ENCODE measurements around the gene ARRDC3. TPM values are rescaled to one million over a fixed set of nuclear protein-coding genes. Genes with fewer than 3 reads are reported as not detected.

Gene ARRDC3
- total RNA-seq, 2 experiments from 2014 or later: 17.9 to 19.0 TPM

- Mint-ChIP-seq H3K27ac (no peak overlapping the region), H3K9me3 (no peaks in the 10 kb centered on the region), H3K36me3 (peaks cover 53% of the 10 kb centered on the region), H3K4me1 (ENCODE audit: low read depth) (peaks cover 41% of the 10 kb centered on the region), H3K4me3 (no peak overlapping the region), H3K27me3 (no peaks in the 10 kb centered on the region)
- POLR2A ChIA-PET: interaction anchor here (1.1 to 1.9 kb wide), 2 partner anchors 9 to 12 kb away, joined by 3 to 7 read pairs; partner anchors contain the start of gene ARRDC3
- no peak for DNase-seq
- intact Hi-C loops (cut with micrococcal nuclease): no loop called here
- CTCF ChIA-PET: interaction anchor here (0.6 to 2.2 kb wide), 2 partner anchors 11 to 963 kb away, joined by 3 to 18 read pairs; no protein-coding TSS in a partner anchor
Measured at GRCh38 chr5:91373600-91373999, 9.5 kb downstream of the ARRDC3 start.

- CTCF ChIA-PET: interaction anchor here (0.6 to 1.3 kb wide), 5 partner anchors 11 to 963 kb away, joined by 3 to 6 read pairs (median 3); no protein-coding TSS in a partner anchor
- intact Hi-C loops (cut with micrococcal nuclease): no loop called here
- Mint-ChIP-seq H3K36me3 (peaks cover 58% of the 10 kb centered on the region), H3K4me1 (ENCODE audit: low read depth) (peaks cover 40% of the 10 kb centered on the region), H3K27me3 (no peaks in the 10 kb centered on the region), H3K27ac (peak overlapping the region; percentile 42), H3K4me3 (no peak overlapping the region), H3K9me3 (no peaks in the 10 kb centered on the region)
- DNase-seq: no peak
- POLR2A ChIA-PET: interaction anchor here (0.8 to 1.1 kb wide), 4 partner anchors 10 to 105 kb away, joined by 3 read pairs; partner anchors contain the start of gene ARRDC3
Measured at GRCh38 chr5:91373006-91373405, 10.1 kb downstream of the ARRDC3 start.

- intact Hi-C loops (cut with micrococcal nuclease): no loop called here
- Mint-ChIP-seq H3K27me3 (peaks cover 2% of the 10 kb centered on the region), H3K27ac (no peak overlapping the region), H3K4me1 (ENCODE audit: low read depth) (peaks cover 22% of the 10 kb centered on the region), H3K4me3 (no peak overlapping the region), H3K9me3 (no peaks in the 10 kb centered on the region), H3K36me3 (peaks cover 52% of the 10 kb centered on the region)
- POLR2A ChIA-PET: no interaction called here
- CTCF ChIA-PET: interaction anchor here (1.1 to 1.4 kb wide), 2 partner anchors 9 to 50 kb away, joined by 3 to 5 read pairs; no protein-coding TSS in a partner anchor
- DNase-seq: no peak
Measured at GRCh38 chr5:91369480-91369879, 13.6 kb downstream of the ARRDC3 start.

GRCh38 chr5:91367908-91368648 lies 15.0 kb downstream of the ARRDC3 start:
- Mint-ChIP-seq H3K9me3 (no peaks in the 10 kb centered on the region), H3K36me3 (peaks cover 42% of the 10 kb centered on the region), H3K27me3 (peaks cover 2% of the 10 kb centered on the region), H3K4me1 (ENCODE audit: low read depth) (peaks cover 15% of the 10 kb centered on the region), H3K27ac (no peak overlapping the region), H3K4me3 (no peak overlapping the region)
- intact Hi-C loops (cut with micrococcal nuclease): no loop called here
- POLR2A ChIA-PET: interaction anchor here (1.1 kb wide), 1 partner anchor 15 kb away, joined by 3 read pairs; the partner anchor contains the start of gene ARRDC3
- no peak for DNase-seq
- CTCF ChIA-PET: interaction anchor here (0.9 kb wide), 1 partner anchor 16 kb away, joined by 3 read pairs; no protein-coding TSS in a partner anchor

- ChIA-PET POLR2A (interaction anchor here (1.0 to 1.1 kb wide), 2 partner anchors 16 to 55 kb away, joined by 3 read pairs; partner anchors contain the start of gene ARRDC3), CTCF (interaction anchor here (0.9 to 1.4 kb wide), 2 partner anchors 17 to 26 kb away, joined by 3 to 7 read pairs; no protein-coding TSS in a partner anchor)
- Mint-ChIP-seq H3K4me1 (ENCODE audit: low read depth) (peaks cover 12% of the 10 kb centered on the region), H3K27me3 (peaks cover 4% of the 10 kb centered on the region), H3K27ac (no peak overlapping the region), H3K4me3 (no peak overlapping the region), H3K9me3 (peaks cover 5% of the 10 kb centered on the region), H3K36me3 (peaks cover 41% of the 10 kb centered on the region)
- no peak for DNase-seq
- intact Hi-C loops (cut with micrococcal nuclease): no loop called here
Measured at GRCh38 chr5:91367344-91367743, 15.8 kb downstream of the ARRDC3 start.

- no peak overlapping the region for H3K4me3 Mint-ChIP-seq
- POLR2A ChIA-PET: interaction anchor here (1.0 to 1.1 kb wide), 3 partner anchors 12 to 54 kb away, joined by 3 read pairs; partner anchors contain the start of gene ARRDC3
- DNase-seq: no peak
- CTCF ChIA-PET: interaction anchor here (1.0 to 1.4 kb wide), 2 partner anchors 25 to 148 kb away, joined by 3 to 7 read pairs; no protein-coding TSS in a partner anchor
- H3K27me3 Mint-ChIP-seq: peaks cover 4% of the 10 kb centered on the region
- H3K27ac Mint-ChIP-seq: no peak overlapping the region
- H3K9me3 Mint-ChIP-seq: peaks cover 10% of the 10 kb centered on the region
- intact Hi-C loops (cut with micrococcal nuclease): no loop called here
- H3K36me3 Mint-ChIP-seq: peaks cover 40% of the 10 kb centered on the region
- peaks cover 16% of the 10 kb centered on the region for H3K4me1 Mint-ChIP-seq (ENCODE audit: low read depth)
Measured at GRCh38 chr5:91366551-91366950, 16.6 kb downstream of the ARRDC3 start.

GRCh38 chr5:91365498-91365897 lies 17.6 kb downstream of the ARRDC3 start:
- CTCF ChIA-PET: no interaction called here
- POLR2A ChIA-PET: no interaction called here
- H3K4me1 Mint-ChIP-seq (ENCODE audit: low read depth): peaks cover 17% of the 10 kb centered on the region

GRCh38 chr5:91362935-91363334 lies 20.2 kb downstream of the ARRDC3 start:
- Mint-ChIP-seq H3K4me1 (ENCODE audit: low read depth) (peaks cover 12% of the 10 kb centered on the region), H3K27me3 (peaks cover 10% of the 10 kb centered on the region), H3K4me3 (no peak overlapping the region), H3K36me3 (peaks cover 28% of the 10 kb centered on the region), H3K9me3 (peaks cover 24% of the 10 kb centered on the region), H3K27ac (peak overlapping the region; percentile 1)
- CTCF ChIA-PET: interaction anchor here (1.4 kb wide), 1 partner anchor 49 kb away, joined by 3 read pairs; no protein-coding TSS in a partner anchor
- intact Hi-C loops (cut with micrococcal nuclease): loop anchor here (5.0 kb wide), 2 partner anchors 36 to 201 kb away; no protein-coding TSS in a partner anchor
- DNase-seq: no peak
- POLR2A ChIA-PET: no interaction called here

More at GRCh38 chr5:91365498-91365897, 17.6 kb downstream of the ARRDC3 start:
- Mint-ChIP-seq H3K9me3 (peaks cover 20% of the 10 kb centered on the region), H3K36me3 (peaks cover 43% of the 10 kb centered on the region), H3K27me3 (peaks cover 7% of the 10 kb centered on the region), H3K4me3 (no peak overlapping the region), H3K27ac (no peak overlapping the region)
- intact Hi-C loops (cut with micrococcal nuclease): no loop called here
- DNase-seq: no peak

- intact Hi-C loops (cut with micrococcal nuclease): loop anchor here (1.0 to 5.0 kb wide), 4 partner anchors 34 to 199 kb away; no protein-coding TSS in a partner anchor
- ChIA-PET POLR2A (interaction anchor here (1.0 to 1.4 kb wide), 3 partner anchors 11 to 21 kb away, joined by 3 to 5 read pairs (median 3); partner anchors contain the start of gene ARRDC3), CTCF (interaction anchor here (1.0 to 1.4 kb wide), 2 partner anchors 11 to 48 kb away, joined by 3 read pairs; no protein-coding TSS in a partner anchor)
- Mint-ChIP-seq H3K9me3 (peaks cover 24% of the 10 kb centered on the region), H3K27ac (no peak overlapping the region), H3K36me3 (peaks cover 30% of the 10 kb centered on the region), H3K27me3 (peaks cover 15% of the 10 kb centered on the region), H3K4me1 (ENCODE audit: low read depth) (peaks cover 12% of the 10 kb centered on the region), H3K4me3 (no peak overlapping the region)
- DNase-seq: no peak
Measured at GRCh38 chr5:91361790-91362189, 21.3 kb downstream of the ARRDC3 start.

- POLR2A ChIA-PET: interaction anchor here (1.0 to 1.4 kb wide), 3 partner anchors 12 to 22 kb away, joined by 3 to 5 read pairs (median 3); partner anchors contain the start of gene ARRDC3
- peak overlapping the region; percentile 56 for H3K27ac Mint-ChIP-seq
Measured at GRCh38 chr5:91361055-91361701, 21.9 kb downstream of the ARRDC3 start.

GRCh38 chr5:91359962-91360609 lies 23.0 kb downstream of the ARRDC3 start:
- no peak for DNase-seq
- CTCF ChIA-PET: interaction anchor here (1.0 kb wide), 1 partner anchor 24 kb away, joined by 3 read pairs; no protein-coding TSS in a partner anchor
- peaks cover 13% of the 10 kb centered on the region for H3K27me3 Mint-ChIP-seq
- H3K36me3 Mint-ChIP-seq: peaks cover 20% of the 10 kb centered on the region
- H3K27ac Mint-ChIP-seq: no peak overlapping the region
- peaks cover 12% of the 10 kb centered on the region for H3K4me1 Mint-ChIP-seq (ENCODE audit: low read depth)
- peaks cover 24% of the 10 kb centered on the region for H3K9me3 Mint-ChIP-seq
- H3K4me3 Mint-ChIP-seq: no peak overlapping the region
- intact Hi-C loops (cut with micrococcal nuclease): loop anchor here (5.0 kb wide), 2 partner anchors 33 to 198 kb away; no protein-coding TSS in a partner anchor
- POLR2A ChIA-PET: no interaction called here

More at GRCh38 chr5:91361055-91361701, 21.9 kb downstream of the ARRDC3 start:
- peaks cover 24% of the 10 kb centered on the region for H3K9me3 Mint-ChIP-seq
- intact Hi-C loops (cut with micrococcal nuclease): loop anchor here (1.0 to 5.0 kb wide), 4 partner anchors 34 to 199 kb away; no protein-coding TSS in a partner anchor
- H3K4me3 Mint-ChIP-seq: peak overlapping the region; percentile 2
- no peak for DNase-seq
- peaks cover 15% of the 10 kb centered on the region for H3K27me3 Mint-ChIP-seq
- peaks cover 26% of the 10 kb centered on the region for H3K36me3 Mint-ChIP-seq
- CTCF ChIA-PET: interaction anchor here (1.0 to 1.4 kb wide), 2 partner anchors 12 to 47 kb away, joined by 3 read pairs; no protein-coding TSS in a partner anchor
- peaks cover 12% of the 10 kb centered on the region for H3K4me1 Mint-ChIP-seq (ENCODE audit: low read depth)
